DND-41 (cell line): ENCODE data around the gene DCAF8L2.

Experiments used
- ATAC-seq: fragments of 200-7000 bp; cut with Tn5 transposase; 3 replicates; pipeline ENCODE4 v1.9.1; 2021; ENCODE audit warnings: low read depth; ENCODE audit not compliant: insufficient read depth
- DNase-seq: peaks from one replicate; pipeline ENCODE4 v3.0.0-alpha.2; 2020
- H2AFZ ChIP-seq: 2 replicates; pipeline ENCODE4 v1.6.0; 2012; ENCODE audit warnings: low read depth, low read length
- H3K27ac ChIP-seq: 2 replicates; pipeline ENCODE4 v1.5.1; 2012; ENCODE audit warnings: low read length, inconsistent platforms
- H3K27me3 ChIP-seq: fragments of 200-600 bp; sonication (generic); 2 replicates; pipeline ENCODE4 v1.6.0; 2012; ENCODE audit warnings: low read length, mild to moderate bottlenecking, inconsistent platforms; ENCODE audit not compliant: insufficient read depth, poor library complexity
- H3K36me3 ChIP-seq: 2 replicates; pipeline ENCODE4 v1.5.1; 2012; ENCODE audit warnings: low read length, inconsistent platforms; ENCODE audit not compliant: insufficient read depth
- H3K4me1 ChIP-seq: 2 replicates; pipeline ENCODE4 v1.5.1; 2012; ENCODE audit warnings: mild to moderate bottlenecking, low read length; ENCODE audit not compliant: insufficient read depth
- H3K4me2 ChIP-seq: 2 replicates; pipeline ENCODE4 v1.6.0; 2012; ENCODE audit warnings: mild to moderate bottlenecking, moderate library complexity, low read length, inconsistent platforms; ENCODE audit not compliant: insufficient read depth
- H3K4me3 ChIP-seq, 2 experiments: fragments of 200-600 bp in 1 of 2; shearing (Covaris generic) in 1 of 2; 2 replicates each; pipeline ENCODE4 v1.5.1; 2012 to 2016; ENCODE audit warnings: inconsistent platforms in 2 of 2, low read length in 2 of 2, mild to moderate bottlenecking in 2 of 2, low read depth in 1 of 2, moderate library complexity in 1 of 2
- H3K79me2 ChIP-seq: 2 replicates; pipeline ENCODE4 v1.6.0; 2012; ENCODE audit warnings: low read length, inconsistent platforms; ENCODE audit not compliant: insufficient read depth
- H3K9ac ChIP-seq: 2 replicates; pipeline ENCODE4 v1.6.0; 2012; ENCODE audit warnings: low read depth, mild to moderate bottlenecking, inconsistent platforms, low read length, moderate library complexity
- H3K9me3 ChIP-seq: 2 replicates; pipeline ENCODE4 v1.5.1; 2012; ENCODE audit warnings: low read length, moderate library complexity, mild to moderate bottlenecking, inconsistent platforms; ENCODE audit not compliant: insufficient read depth, severe bottlenecking
- H4K20me1 ChIP-seq: 2 replicates; pipeline ENCODE4 v1.6.0; 2012; ENCODE audit warnings: low read length; ENCODE audit not compliant: insufficient read depth
- CTCF ChIP-seq: IDR thresholded peaks from 2 replicates; pipeline ENCODE4 v1.5.1; 2012; ENCODE audit warnings: borderline replicate concordance, low read length, moderate library complexity, mild to moderate bottlenecking; ENCODE audit not compliant: poor library complexity, severe bottlenecking; ENCODE audit errors: extremely low read depth
- EZH2 ChIP-seq: IDR thresholded peaks from 3 replicates; pipeline ENCODE4 v1.6.1; 2012; ENCODE audit warnings: borderline replicate concordance, low read depth, mild to moderate bottlenecking, moderate library complexity, low read length, inconsistent platforms; ENCODE audit not compliant: severe bottlenecking

DCAF8L2 gene

GRCh38 chrX:27767387-27767786 lies 177.2 kb downstream of the DCAF8L2 start:
- TF ChIP-seq EZH2 = no peak
- TF ChIP-seq CTCF = no peak
- H3K9me3 ChIP-seq = no peaks in the 10 kb centered on the region
- H3K27ac ChIP-seq = no peak overlapping the region
- no peak overlapping the region for H3K9ac ChIP-seq
- no peak overlapping the region for H2AFZ ChIP-seq
- no peak overlapping the region for H3K4me3 ChIP-seq
- peaks cover 4% of the 10 kb centered on the region; the same call in 1 of the 2 replicates for H3K4me1 ChIP-seq
- no peaks in the 10 kb centered on the region for H3K79me2 ChIP-seq
- no peak for ATAC-seq
- no peak overlapping the region for H3K4me2 ChIP-seq
- H3K27me3 ChIP-seq = no peaks in the 10 kb centered on the region
- no peaks in the 10 kb centered on the region for H4K20me1 ChIP-seq
- no peaks in the 10 kb centered on the region for H3K36me3 ChIP-seq
- DNase-seq = no peak

- no peak overlapping the region for H3K4me3 ChIP-seq
- DNase-seq (peak; percentile 54), ATAC-seq (peak; percentile 85)
- no peaks in the 10 kb centered on the region; the same call in 1 of the 2 replicates for H3K36me3 ChIP-seq
- H3K9me3 ChIP-seq = no peaks in the 10 kb centered on the region
- H3K27me3 ChIP-seq = no peaks in the 10 kb centered on the region
- peak overlapping the region; percentile 99 for H3K27ac ChIP-seq
- H3K4me1 ChIP-seq = peaks cover 55% of the 10 kb centered on the region
- TF ChIP-seq CTCF (no peak), EZH2 (no peak)
- peak overlapping the region; percentile 58 for H3K9ac ChIP-seq
- peak overlapping the region; percentile 69 for H2AFZ ChIP-seq
- no peak overlapping the region for H3K4me2 ChIP-seq
- no peaks in the 10 kb centered on the region for H4K20me1 ChIP-seq
- no peaks in the 10 kb centered on the region for H3K79me2 ChIP-seq
These were observed 185.8 kb downstream of the DCAF8L2 start for GRCh38 chrX:27775984-27776383.

- Histone ChIP-seq H3K36me3 (no peaks in the 10 kb centered on the region), H3K4me1 (no peaks in the 10 kb centered on the region), H3K27ac (no peak overlapping the region), H3K79me2 (no peaks in the 10 kb centered on the region), H3K9ac (no peak overlapping the region), H3K4me3 (no peak overlapping the region), H3K9me3 (no peaks in the 10 kb centered on the region), H3K27me3 (no peaks in the 10 kb centered on the region), H4K20me1 (no peaks in the 10 kb centered on the region), H2AFZ (no peak overlapping the region), H3K4me2 (no peak overlapping the region)
- ATAC-seq (no peak), DNase-seq (no peak)
- TF ChIP-seq EZH2 (no peak), CTCF (no peak)
These were observed 206.6 kb downstream of the DCAF8L2 start for GRCh38 chrX:27796640-27797257.
